Measurements from ENCODE around the gene CFAP97D2.

Gene CFAP97D2

GRCh38 chr13:114213980-114214379 is 34.9 kb downstream of the CFAP97D2 start:
- H3K4me1 Mint-ChIP-seq (ENCODE audit: low read depth) = peaks cover 11% of the 10 kb centered on the region
- intact Hi-C loops (cut with micrococcal nuclease) = no loop called here
- H3K4me3 Mint-ChIP-seq = no peak overlapping the region
- no peaks in the 10 kb centered on the region for H3K9me3 Mint-ChIP-seq
- H3K36me3 Mint-ChIP-seq (ENCODE audit: low read depth) = no peaks in the 10 kb centered on the region
- H3K27ac Mint-ChIP-seq = no peak overlapping the region
- peaks cover 28% of the 10 kb centered on the region for H3K27me3 Mint-ChIP-seq

- Mint-ChIP-seq H3K4me3 (no peak overlapping the region), H3K27ac (no peak overlapping the region), H3K36me3 (ENCODE audit: low read depth) (no peaks in the 10 kb centered on the region), H3K9me3 (no peaks in the 10 kb centered on the region), H3K4me1 (ENCODE audit: low read depth) (peaks cover 19% of the 10 kb centered on the region), H3K27me3 (peaks cover 5% of the 10 kb centered on the region)
- intact Hi-C loops (cut with micrococcal nuclease) = no loop called here
Observed at GRCh38 chr13:114219392-114219791, 40.3 kb downstream of the CFAP97D2 start.

GRCh38 chr13:114222461-114222968 is 43.5 kb downstream of the CFAP97D2 start:
- intact Hi-C loops (cut with micrococcal nuclease) = loop anchor here (5.0 kb wide), 1 partner anchor 105 kb away; no protein-coding TSS in a partner anchor
- H3K4me3 Mint-ChIP-seq = peak overlapping the region; percentile 17
- H3K36me3 Mint-ChIP-seq (ENCODE audit: low read depth) = no peaks in the 10 kb centered on the region
- no peaks in the 10 kb centered on the region for H3K9me3 Mint-ChIP-seq
- H3K27me3 Mint-ChIP-seq = peaks cover 3% of the 10 kb centered on the region
- H3K4me1 Mint-ChIP-seq (ENCODE audit: low read depth) = peaks cover 26% of the 10 kb centered on the region
- peak overlapping the region; percentile 90 for H3K27ac Mint-ChIP-seq

- Mint-ChIP-seq H3K4me1 (ENCODE audit: low read depth) (peaks cover 27% of the 10 kb centered on the region), H3K27ac (peak overlapping the region; percentile 50), H3K4me3 (no peak overlapping the region), H3K36me3 (ENCODE audit: low read depth) (no peaks in the 10 kb centered on the region), H3K9me3 (no peaks in the 10 kb centered on the region), H3K27me3 (peaks cover 5% of the 10 kb centered on the region)
- intact Hi-C loops (cut with micrococcal nuclease) = loop anchor here (5.0 kb wide), 1 partner anchor 107 kb away; no protein-coding TSS in a partner anchor
Observed at GRCh38 chr13:114224201-114224600, 45.1 kb downstream of the CFAP97D2 start.

GRCh38 chr13:114225610-114226009 is 46.6 kb downstream of the CFAP97D2 start:
- Mint-ChIP-seq H3K4me3 (no peak overlapping the region), H3K4me1 (ENCODE audit: low read depth) (peaks cover 41% of the 10 kb centered on the region), H3K27me3 (peaks cover 6% of the 10 kb centered on the region), H3K36me3 (ENCODE audit: low read depth) (no peaks in the 10 kb centered on the region), H3K27ac (peak overlapping the region; percentile 83), H3K9me3 (no peaks in the 10 kb centered on the region)
- intact Hi-C loops (cut with micrococcal nuclease) = loop anchor here (1.0 to 5.0 kb wide), 3 partner anchors 93 to 408 kb away; partner anchors contain the start of gene RASA3

GRCh38 chr13:114226088-114226487 is 47.0 kb downstream of the CFAP97D2 start:
- Mint-ChIP-seq H3K4me3 (no peak overlapping the region), H3K27ac (no peak overlapping the region), H3K36me3 (ENCODE audit: low read depth) (no peaks in the 10 kb centered on the region), H3K4me1 (ENCODE audit: low read depth) (peaks cover 43% of the 10 kb centered on the region), H3K9me3 (no peaks in the 10 kb centered on the region), H3K27me3 (peaks cover 9% of the 10 kb centered on the region)
- intact Hi-C loops (cut with micrococcal nuclease) = loop anchor here (1.0 to 5.0 kb wide), 3 partner anchors 94 to 409 kb away; partner anchors contain the start of gene RASA3

- Mint-ChIP-seq H3K27ac (no peak overlapping the region), H3K36me3 (ENCODE audit: low read depth) (no peaks in the 10 kb centered on the region), H3K4me1 (ENCODE audit: low read depth) (peaks cover 37% of the 10 kb centered on the region), H3K4me3 (no peak overlapping the region), H3K9me3 (no peaks in the 10 kb centered on the region), H3K27me3 (peaks cover 10% of the 10 kb centered on the region)
- intact Hi-C loops (cut with micrococcal nuclease) = loop anchor here (1.0 to 5.0 kb wide), 3 partner anchors 95 to 410 kb away; partner anchors contain the start of gene RASA3
Observed at GRCh38 chr13:114226699-114227323, 47.8 kb downstream of the CFAP97D2 start.

- intact Hi-C loops (cut with micrococcal nuclease) = loop anchor here (5.0 kb wide), 1 partner anchor 95 kb away; the partner anchor contains the start of gene RASA3
- Mint-ChIP-seq H3K36me3 (ENCODE audit: low read depth) (no peaks in the 10 kb centered on the region), H3K9me3 (no peaks in the 10 kb centered on the region), H3K27me3 (peaks cover 14% of the 10 kb centered on the region), H3K4me3 (no peak overlapping the region), H3K27ac (peak overlapping the region; percentile 42), H3K4me1 (ENCODE audit: low read depth) (peaks cover 30% of the 10 kb centered on the region)
Observed at GRCh38 chr13:114227528-114227927, 48.5 kb downstream of the CFAP97D2 start.

- peaks cover 14% of the 10 kb centered on the region for H3K27me3 Mint-ChIP-seq
- no peak overlapping the region for H3K4me3 Mint-ChIP-seq
- H3K4me1 Mint-ChIP-seq (ENCODE audit: low read depth) = peaks cover 24% of the 10 kb centered on the region
- intact Hi-C loops (cut with micrococcal nuclease) = loop anchor here (5.0 kb wide), 1 partner anchor 96 kb away; the partner anchor contains the start of gene RASA3
- no peak overlapping the region for H3K27ac Mint-ChIP-seq
- H3K36me3 Mint-ChIP-seq (ENCODE audit: low read depth) = no peaks in the 10 kb centered on the region
- H3K9me3 Mint-ChIP-seq = no peaks in the 10 kb centered on the region
Observed at GRCh38 chr13:114228176-114228575, 49.1 kb downstream of the CFAP97D2 start.

- peaks cover 14% of the 10 kb centered on the region for H3K27me3 Mint-ChIP-seq
- H3K9me3 Mint-ChIP-seq = no peaks in the 10 kb centered on the region
- no peak overlapping the region for H3K4me3 Mint-ChIP-seq
Observed at GRCh38 chr13:114229506-114229905, 50.4 kb downstream of the CFAP97D2 start.

GRCh38 chr13:114230117-114230516 is 51.1 kb downstream of the CFAP97D2 start:
- Mint-ChIP-seq H3K27ac (peak overlapping the region; percentile 16), H3K9me3 (no peaks in the 10 kb centered on the region), H3K27me3 (peaks cover 13% of the 10 kb centered on the region), H3K36me3 (ENCODE audit: low read depth) (peaks cover 2% of the 10 kb centered on the region), H3K4me3 (no peak overlapping the region), H3K4me1 (ENCODE audit: low read depth) (peaks cover 24% of the 10 kb centered on the region)
- intact Hi-C loops (cut with micrococcal nuclease) = no loop called here

More at GRCh38 chr13:114229506-114229905, 50.4 kb downstream of the CFAP97D2 start:
- intact Hi-C loops (cut with micrococcal nuclease) = loop anchor here (5.0 kb wide), 1 partner anchor 97 kb away; the partner anchor contains the start of gene RASA3
- peak overlapping the region; percentile 16 for H3K27ac Mint-ChIP-seq
- H3K36me3 Mint-ChIP-seq (ENCODE audit: low read depth) = no peaks in the 10 kb centered on the region
- H3K4me1 Mint-ChIP-seq (ENCODE audit: low read depth) = peaks cover 27% of the 10 kb centered on the region

- H3K27ac Mint-ChIP-seq = no peak overlapping the region
- no peaks in the 10 kb centered on the region for H3K9me3 Mint-ChIP-seq
- H3K27me3 Mint-ChIP-seq = peaks cover 13% of the 10 kb centered on the region
- intact Hi-C loops (cut with micrococcal nuclease) = no loop called here
- H3K36me3 Mint-ChIP-seq (ENCODE audit: low read depth) = peaks cover 6% of the 10 kb centered on the region
- H3K4me1 Mint-ChIP-seq (ENCODE audit: low read depth) = peaks cover 26% of the 10 kb centered on the region
- no peak overlapping the region for H3K4me3 Mint-ChIP-seq
Observed at GRCh38 chr13:114230575-114230974, 51.5 kb downstream of the CFAP97D2 start.

GRCh38 chr13:114231886-114232285 is 52.8 kb downstream of the CFAP97D2 start:
- intact Hi-C loops (cut with micrococcal nuclease) = no loop called here
- Mint-ChIP-seq H3K4me1 (ENCODE audit: low read depth) (peaks cover 32% of the 10 kb centered on the region), H3K27ac (peak overlapping the region; percentile 46), H3K9me3 (no peaks in the 10 kb centered on the region), H3K27me3 (peaks cover 13% of the 10 kb centered on the region), H3K36me3 (ENCODE audit: low read depth) (peaks cover 10% of the 10 kb centered on the region), H3K4me3 (no peak overlapping the region)

- peak overlapping the region; percentile 88 for H3K4me3 Mint-ChIP-seq
- no peaks in the 10 kb centered on the region for H3K9me3 Mint-ChIP-seq
- H3K27me3 Mint-ChIP-seq = peaks cover 9% of the 10 kb centered on the region
- H3K36me3 Mint-ChIP-seq (ENCODE audit: low read depth) = peaks cover 34% of the 10 kb centered on the region
- H3K4me1 Mint-ChIP-seq (ENCODE audit: low read depth) = peaks cover 36% of the 10 kb centered on the region
- intact Hi-C loops (cut with micrococcal nuclease) = no loop called here
- H3K27ac Mint-ChIP-seq = peak overlapping the region; percentile 87
Observed at GRCh38 chr13:114234266-114234644, 55.2 kb downstream of the CFAP97D2 start.
